HS-5 (cell line): ENCODE measurements around the gene EIF4E1B.
A peak's percentile ranks its signal among the peaks of the same experiment; 100 is the strongest.

Experiments
- DNase-seq: peaks from one replicate; pipeline ENCODE4 v3.0.0-alpha.2; 2012; ENCODE audit warnings: low read depth

EIF4E1B gene

GRCh38 chr5:176647843-176648473 lies 17.5 kb downstream of the EIF4E1B start:
- no peak for DNase-seq

- DNase-seq = no peak
Observed at GRCh38 chr5:176648474-176649194, 18.2 kb downstream of the EIF4E1B start.

DNA sequence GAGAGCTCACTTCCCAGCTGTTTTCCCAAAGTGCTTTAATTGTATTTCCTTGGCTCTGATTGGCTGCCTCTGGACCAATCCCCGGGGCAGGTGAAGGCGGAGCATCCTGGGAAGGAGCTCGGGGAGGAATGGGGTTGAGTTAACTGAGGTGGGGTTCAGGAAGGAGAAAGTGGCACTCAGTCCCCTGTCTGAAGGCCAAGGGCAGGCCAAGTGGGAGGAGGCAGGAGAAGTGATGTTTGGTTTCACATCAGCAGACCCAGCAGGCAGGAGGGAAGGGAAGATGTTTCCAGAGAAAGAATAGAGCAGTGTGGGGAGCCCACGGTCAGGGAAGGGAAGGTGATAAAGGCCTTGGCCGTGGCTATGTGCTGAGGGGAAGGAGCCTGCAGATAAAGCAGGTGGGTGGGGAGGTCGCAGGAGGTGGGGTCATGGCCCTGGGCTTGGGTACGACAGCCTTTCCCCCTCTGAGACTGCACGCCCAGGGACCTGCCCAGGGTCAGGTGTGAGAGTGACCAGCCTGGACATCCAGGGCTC lies 19.9 kb downstream of the EIF4E1B start:
- no peak for DNase-seq

GRCh38 chr5:176651472-176651980 lies 21.1 kb downstream of the EIF4E1B start:
- no peak for DNase-seq

DNA sequence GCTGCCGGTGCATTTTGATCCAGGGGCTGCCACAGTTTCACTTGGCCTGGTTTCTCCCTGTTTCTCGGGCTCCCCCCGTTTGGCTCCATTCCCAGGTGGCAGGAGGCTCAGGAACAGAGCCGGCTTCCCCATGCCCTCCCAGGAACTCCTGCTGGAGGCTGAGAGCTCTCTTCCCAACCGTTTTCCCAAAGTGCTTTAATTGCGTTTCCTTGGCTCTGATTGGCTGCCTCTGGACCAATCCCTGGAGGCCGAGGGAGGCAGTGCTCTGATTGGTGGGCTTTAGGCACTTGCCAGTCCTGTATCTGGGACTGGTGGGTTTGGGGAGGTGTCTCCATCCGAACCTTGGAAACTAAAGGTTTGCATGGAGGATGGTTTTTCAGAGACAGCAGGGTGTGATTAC lies 21.7 kb downstream of the EIF4E1B start:
- no peak for DNase-seq

GRCh38 chr5:176653401-176654385 lies 23.2 kb downstream of the EIF4E1B start:
- DNase-seq = no peak

DNA sequence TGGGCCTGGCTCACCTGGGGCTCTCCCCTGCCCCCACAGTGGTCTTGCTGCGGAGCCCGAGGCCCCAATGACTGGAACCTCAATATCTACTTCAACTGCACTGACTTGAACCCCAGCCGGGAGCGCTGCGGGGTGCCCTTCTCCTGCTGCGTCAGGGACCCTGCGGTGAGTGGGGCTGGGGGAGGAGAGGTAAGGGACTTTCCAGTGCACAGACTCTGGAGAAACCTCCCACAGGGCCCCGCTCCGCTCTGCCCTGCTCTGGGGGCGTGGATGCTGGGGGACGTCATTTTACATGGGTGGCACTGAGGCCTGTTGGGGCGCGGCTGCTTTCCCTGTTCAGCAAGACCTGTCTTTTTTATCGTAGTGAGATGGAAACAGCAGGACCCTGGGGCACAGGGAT lies 24.4 kb downstream of the EIF4E1B start:
- no peak for DNase-seq

- no peak for DNase-seq
Observed at GRCh38 chr5:176656467-176656990, 26.1 kb downstream of the EIF4E1B start.

- no peak for DNase-seq
Observed at GRCh38 chr5:176658007-176658599, 27.6 kb downstream of the EIF4E1B start.

DNA sequence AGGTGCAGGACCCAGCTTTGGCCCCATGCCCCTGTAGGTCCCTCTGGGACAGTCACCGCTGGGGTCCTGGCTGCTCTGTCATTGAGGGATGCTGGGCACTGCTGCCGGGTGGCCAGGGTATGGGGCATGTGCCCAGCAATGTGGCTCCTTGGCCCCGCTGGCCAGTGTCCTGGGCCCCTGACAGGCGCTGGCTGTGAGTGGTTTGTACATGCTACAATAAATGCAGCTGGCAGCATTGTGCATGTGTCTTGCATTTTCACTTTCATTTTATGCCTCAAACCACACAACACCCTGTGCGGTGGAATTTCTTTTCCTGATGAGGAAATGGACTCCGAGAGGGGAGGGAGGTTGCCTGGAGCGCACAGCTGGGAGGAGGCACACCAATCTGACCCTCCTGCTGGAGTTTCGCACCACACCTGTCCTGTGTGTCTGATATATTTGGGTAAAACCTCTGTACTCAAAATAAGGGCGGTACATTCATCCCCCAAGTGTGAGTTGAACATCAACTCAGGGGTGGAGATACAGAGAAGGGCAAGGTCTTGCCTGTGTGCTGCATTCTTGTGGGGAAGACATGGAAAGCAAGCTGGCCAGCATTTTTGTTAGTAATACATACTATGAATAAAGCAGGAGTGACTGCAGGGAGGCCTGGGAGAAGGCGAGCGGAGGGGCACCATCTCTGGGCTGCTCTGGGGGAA lies 28.5 kb downstream of the EIF4E1B start:
- no peak for DNase-seq

- DNase-seq = no peak
Observed at GRCh38 chr5:176659512-176659839, 29.0 kb downstream of the EIF4E1B start.

DNA sequence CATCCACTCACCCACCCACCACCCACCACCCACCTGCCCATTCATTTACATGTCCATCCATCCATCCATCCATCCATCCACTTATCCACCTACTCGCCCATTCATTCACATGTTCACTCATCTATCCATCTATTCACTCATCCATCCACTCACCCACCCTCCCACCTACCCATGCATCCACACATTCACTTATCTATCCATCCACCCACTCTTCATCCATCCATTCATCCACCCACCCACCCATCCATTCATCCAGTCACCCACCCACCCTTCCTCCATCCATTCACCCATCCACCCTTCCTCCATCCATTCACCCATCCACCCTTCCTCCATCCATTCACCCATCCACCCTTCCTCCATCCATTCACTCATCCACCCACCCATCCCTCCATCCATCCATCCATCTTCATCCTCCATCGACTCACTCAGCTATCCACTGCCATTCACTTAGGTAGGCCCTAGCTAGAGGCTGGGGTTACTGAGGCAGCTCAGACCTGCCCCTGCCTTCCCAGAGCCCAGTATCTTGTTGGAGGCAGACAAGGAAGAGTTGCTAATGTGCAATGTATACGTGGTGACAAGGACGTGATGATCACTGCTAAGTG lies 29.5 kb downstream of the EIF4E1B start:
- no peak for DNase-seq

- DNase-seq = no peak
Observed at GRCh38 chr5:176660530-176660859, 30.0 kb downstream of the EIF4E1B start.

DNA sequence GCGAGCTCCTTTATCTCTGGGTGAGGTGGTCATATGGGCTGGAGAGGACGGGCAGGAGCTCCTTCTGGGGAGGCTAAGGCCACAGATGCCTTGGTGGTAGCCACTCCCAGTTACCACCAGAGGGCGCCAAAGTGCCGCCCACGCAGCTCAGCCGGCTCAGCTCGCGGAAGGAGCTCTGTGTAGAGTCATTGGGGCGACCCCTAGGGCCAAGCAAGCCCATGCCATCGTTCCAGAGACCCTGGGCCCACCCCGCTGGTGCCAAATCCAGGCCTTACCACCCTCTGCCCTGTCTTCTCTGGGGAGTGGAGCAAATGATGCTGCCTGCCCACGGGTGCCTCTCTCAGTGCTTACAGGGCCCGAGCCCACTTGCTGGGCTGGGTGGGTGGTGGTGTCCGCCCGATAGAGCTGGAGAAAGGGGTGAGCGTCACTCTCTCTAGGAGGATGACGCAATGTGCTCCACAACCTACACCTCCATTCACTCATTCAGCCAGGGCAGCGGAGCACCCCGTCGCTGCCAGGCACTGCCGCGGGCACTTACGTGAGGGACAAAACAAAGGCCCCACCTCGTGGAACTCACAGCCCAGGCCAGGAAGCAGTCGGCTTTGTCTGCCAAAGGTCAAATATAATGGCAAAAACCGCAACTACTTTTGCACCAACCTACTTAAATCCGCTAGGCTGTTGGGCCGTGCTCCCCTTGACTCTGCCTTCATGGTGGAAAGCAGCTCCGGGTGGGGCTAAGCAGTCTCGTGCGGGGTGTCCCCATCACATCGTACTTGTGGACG lies 30.6 kb downstream of the EIF4E1B start:
- peak; percentile 35 for DNase-seq

GRCh38 chr5:176661676-176662075 lies 31.2 kb downstream of the EIF4E1B start:
- no peak for DNase-seq

GRCh38 chr5:176662371-176663333 lies 32.2 kb downstream of the EIF4E1B start:
- no peak for DNase-seq

DNA sequence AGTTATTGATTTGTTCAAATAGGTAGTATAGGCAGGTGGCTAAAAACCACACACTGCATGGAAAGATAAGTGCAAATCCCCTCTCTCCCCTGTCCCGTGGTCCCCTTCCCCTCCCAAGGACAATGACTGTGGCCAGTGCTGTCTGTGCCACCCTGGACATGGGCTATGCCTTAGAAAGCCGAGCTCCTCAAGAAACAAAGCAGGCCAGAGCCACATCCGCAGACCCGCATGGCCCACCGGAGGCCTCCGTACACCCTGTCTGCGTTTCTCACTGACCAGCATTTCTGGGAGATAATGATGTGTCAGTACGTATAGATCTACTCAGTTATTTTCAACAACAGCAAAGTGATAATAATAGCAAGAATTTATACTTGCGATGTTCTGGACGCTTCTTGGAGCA lies 33.1 kb downstream of the EIF4E1B start:
- no peak for DNase-seq

DNA sequence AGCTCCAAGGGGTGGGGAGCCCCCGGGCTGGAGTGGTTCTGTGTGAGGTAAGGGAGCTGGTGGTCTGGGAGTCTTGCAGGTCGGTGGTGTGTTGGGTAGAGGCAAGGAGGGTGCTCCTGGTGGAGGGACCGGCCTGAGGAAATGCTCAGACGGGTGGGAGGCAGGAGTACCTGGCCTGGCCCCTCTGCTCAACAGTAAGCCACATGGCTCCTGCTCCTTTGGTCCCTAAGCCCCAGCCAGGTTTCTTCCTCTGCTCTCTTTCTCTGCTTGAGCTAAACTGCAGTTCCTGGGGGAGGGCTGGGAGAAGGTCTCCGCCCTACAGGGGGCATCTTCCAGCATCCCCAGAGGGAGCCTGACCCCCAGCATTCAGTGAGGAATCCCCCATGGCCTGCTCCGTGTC lies 34.0 kb downstream of the EIF4E1B start:
- no peak for DNase-seq

DNA sequence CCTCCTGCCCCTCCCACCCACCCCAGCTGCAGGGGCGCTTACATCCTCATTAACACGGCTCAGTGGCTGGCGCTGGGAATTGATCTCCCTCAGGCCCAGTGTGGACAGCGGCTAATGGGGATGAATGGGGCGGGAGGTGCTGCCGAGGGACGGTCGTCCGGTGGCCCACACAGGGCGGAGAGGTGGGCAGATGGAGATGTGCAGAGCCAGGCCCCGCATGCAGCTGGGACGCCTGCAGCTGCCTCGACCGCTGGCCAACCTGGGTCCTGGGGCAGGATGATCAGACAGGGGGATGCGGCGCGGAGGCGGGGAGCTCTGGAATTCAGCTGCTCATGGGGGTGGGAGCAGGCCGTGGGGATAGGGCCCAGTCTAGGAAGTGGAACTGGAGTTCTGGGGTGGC lies 34.4 kb downstream of the EIF4E1B start:
- DNase-seq = no peak
